WTC11 (cell line): ENCODE measurements around the gene EYA2. TPM values are rescaled to one million over a fixed set of nuclear protein-coding genes. Genes with fewer than 3 reads are reported as not detected.

Experiments
- ATAC-seq: fragments of 200-7000 bp; cut with Tn5 transposase; 2 replicates; pipeline ENCODE4 v1.10.0; 2021; ENCODE audit warnings: mild to moderate bottlenecking, moderate library complexity
- CTCF ChIA-PET: fragments of 300-600 bp; sonication (Branson Sonifier 250); formaldehyde crosslinking; loops from one replicate; lab custom pipeline; 2021; ENCODE audit warnings: antibody characterized with exemption; lab: Charles Lee
- POLR2A ChIA-PET: fragments of 350-600 bp; sonication (Branson Sonifier 250); formaldehyde crosslinking; loops from one replicate; lab custom pipeline; 2021; ENCODE audit warnings: antibody characterized with exemption; lab: Charles Lee
- DNase-seq: peaks from one replicate; pipeline ENCODE4 v3.0.0; 2021; ENCODE audit warnings: low spot score
- H3K27ac Mint-ChIP-seq: 2 replicates; pipeline ENCODE4 v1.8.0; 2021; ENCODE audit warnings: mixed read lengths
- H3K27me3 Mint-ChIP-seq: 2 replicates; pipeline ENCODE4 v1.8.0; 2021; ENCODE audit warnings: low read depth, mild to moderate bottlenecking, moderate library complexity, mixed read lengths
- H3K36me3 Mint-ChIP-seq: 2 replicates; pipeline ENCODE4 v1.8.0; 2021; ENCODE audit warnings: mixed read lengths
- H3K4me1 Mint-ChIP-seq: 2 replicates; pipeline ENCODE4 v1.8.0; 2022; ENCODE audit warnings: mixed read lengths
- H3K4me3 Mint-ChIP-seq: 2 replicates; pipeline ENCODE4 v1.8.0; 2021; ENCODE audit warnings: mild to moderate bottlenecking, moderate library complexity, mixed read lengths
- H3K9me3 Mint-ChIP-seq: 2 replicates; pipeline ENCODE4 v1.8.0; 2021; ENCODE audit warnings: mixed read lengths
- ATF1 ChIP-seq: sonication (generic); formaldehyde crosslinking; IDR thresholded peaks from 2 replicates; pipeline ENCODE4 v1.8.1; 2023; ENCODE audit warnings: mild to moderate bottlenecking, moderate library complexity, missing genetic modification reagents
- CREB1 ChIP-seq: sonication (generic); formaldehyde crosslinking; IDR thresholded peaks from 2 replicates; pipeline ENCODE4 v1.8.0; 2023; ENCODE audit warnings: mild to moderate bottlenecking, missing genetic modification reagents
- E2F4 ChIP-seq: sonication (generic); formaldehyde crosslinking; IDR thresholded peaks from 2 replicates; pipeline ENCODE4 v1.8.1; 2022; ENCODE audit warnings: low read depth, mild to moderate bottlenecking, moderate library complexity, missing genetic modification reagents, borderline replicate concordance
- ERG ChIP-seq: fragments of 250-450 bp; sonication (Bioruptor Pico); IDR thresholded peaks from 2 replicates; pipeline ENCODE4 v1.8.0; 2021; ENCODE audit warnings: mild to moderate bottlenecking
- FOXK1 ChIP-seq: sonication (generic); formaldehyde crosslinking; IDR thresholded peaks from 2 replicates; pipeline ENCODE4 v1.8.0; 2022; ENCODE audit warnings: mild to moderate bottlenecking, moderate library complexity, missing genetic modification reagents
- GABPB1 ChIP-seq: sonication (generic); formaldehyde crosslinking; IDR thresholded peaks from 2 replicates; pipeline ENCODE4 v1.8.1; 2023; ENCODE audit warnings: mild to moderate bottlenecking, missing genetic modification reagents
- JAZF1 ChIP-seq: fragments of 250-450 bp; sonication (Bioruptor Pico); IDR thresholded peaks from 2 replicates; pipeline ENCODE4 v1.9.0; 2021; ENCODE audit warnings: moderate library complexity, mild to moderate bottlenecking, inconsistent platforms
- MYBL2 ChIP-seq: sonication (generic); formaldehyde crosslinking; IDR thresholded peaks from 2 replicates; pipeline ENCODE4 v1.8.1; 2023; ENCODE audit warnings: mild to moderate bottlenecking, moderate library complexity, missing genetic modification reagents
- NFYB ChIP-seq: sonication (generic); formaldehyde crosslinking; conservative IDR thresholded peaks from 2 replicates; pipeline ENCODE4 v1.8.0; 2022; ENCODE audit warnings: low read depth, missing genetic modification reagents
- NR1H2 ChIP-seq: sonication (generic); formaldehyde crosslinking; IDR thresholded peaks from 2 replicates; pipeline ENCODE4 v1.9.0; 2021; ENCODE audit warnings: mild to moderate bottlenecking, moderate library complexity, missing genetic modification reagents
- NR3C1 ChIP-seq: sonication (generic); formaldehyde crosslinking; conservative IDR thresholded peaks from 2 replicates; pipeline ENCODE4 v1.8.1; 2023; ENCODE audit warnings: low read depth, mild to moderate bottlenecking, missing genetic modification reagents
- RELA ChIP-seq: sonication (generic); formaldehyde crosslinking; IDR thresholded peaks from 2 replicates; pipeline ENCODE4 v1.8.1; 2022; ENCODE audit warnings: missing genetic modification reagents, mild to moderate bottlenecking, borderline replicate concordance
- SMAD3 ChIP-seq: sonication (generic); formaldehyde crosslinking; IDR thresholded peaks from 2 replicates; pipeline ENCODE4 v1.8.0; 2022; ENCODE audit warnings: missing genetic modification reagents, mild to moderate bottlenecking, borderline replicate concordance
- SOX15 ChIP-seq: fragments of 250-450 bp; sonication (Bioruptor Pico); IDR thresholded peaks from 2 replicates; pipeline ENCODE4 v1.9.0; 2021; ENCODE audit warnings: mild to moderate bottlenecking
- SP1 ChIP-seq: sonication (generic); formaldehyde crosslinking; conservative IDR thresholded peaks from 2 replicates; pipeline ENCODE4 v1.8.1; 2022; ENCODE audit warnings: missing genetic modification reagents
- TEAD1 ChIP-seq: sonication (generic); formaldehyde crosslinking; IDR thresholded peaks from 2 replicates; pipeline ENCODE4 v1.8.0; 2022; ENCODE audit warnings: mild to moderate bottlenecking, missing genetic modification reagents
- TP53 ChIP-seq: sonication (generic); formaldehyde crosslinking; IDR thresholded peaks from 2 replicates; pipeline ENCODE4 v1.8.1; 2023; ENCODE audit warnings: mild to moderate bottlenecking, missing genetic modification reagents
- ZNF416 ChIP-seq: fragments of 250-450 bp; sonication (Bioruptor Pico); IDR thresholded peaks from 2 replicates; pipeline ENCODE4 v1.9.0; 2021; ENCODE audit warnings: mild to moderate bottlenecking, inconsistent platforms
- ZNF671 ChIP-seq: fragments of 250-450 bp; sonication (Bioruptor Pico); IDR thresholded peaks from 2 replicates; pipeline ENCODE4 v1.8.0; 2021; ENCODE audit warnings: mild to moderate bottlenecking
- total RNA-seq: library from RNA; stranded (reverse); gene quantifications from 3 replicates; pipeline ENCODE4 v1.2.3, GENCODE V29; 2021
- TF ChIP-seq, protein P1 (sequence below): sonication (generic); formaldehyde crosslinking; IDR thresholded peaks from 2 replicates; pipeline ENCODE4 v1.8.1; 2022; ENCODE audit warnings: mild to moderate bottlenecking, moderate library complexity, missing genetic modification reagents
- TF ChIP-seq, protein P2 (sequence below): fragments of 250-450 bp; sonication (Bioruptor Pico); IDR thresholded peaks from 2 replicates; pipeline ENCODE4 v1.9.0; 2021; ENCODE audit warnings: mild to moderate bottlenecking, borderline replicate concordance
- TF ChIP-seq, protein P3 (sequence below): sonication (generic); formaldehyde crosslinking; IDR thresholded peaks from 2 replicates; pipeline ENCODE4 v1.8.0; 2022; ENCODE audit warnings: mild to moderate bottlenecking, missing genetic modification reagents
- TF ChIP-seq, protein P4 (sequence below): sonication (generic); formaldehyde crosslinking; IDR thresholded peaks from 2 replicates; pipeline ENCODE4 v1.8.1; 2022; ENCODE audit warnings: low read depth, missing genetic modification reagents, borderline replicate concordance
- TF ChIP-seq, protein P5 (sequence below): sonication (generic); formaldehyde crosslinking; conservative IDR thresholded peaks from 2 replicates; pipeline ENCODE4 v1.8.1; 2022; ENCODE audit warnings: mild to moderate bottlenecking, missing genetic modification reagents

EYA2 gene
- total RNA-seq, 1 experiment from 2014 or later = 1.5 TPM

DNA sequence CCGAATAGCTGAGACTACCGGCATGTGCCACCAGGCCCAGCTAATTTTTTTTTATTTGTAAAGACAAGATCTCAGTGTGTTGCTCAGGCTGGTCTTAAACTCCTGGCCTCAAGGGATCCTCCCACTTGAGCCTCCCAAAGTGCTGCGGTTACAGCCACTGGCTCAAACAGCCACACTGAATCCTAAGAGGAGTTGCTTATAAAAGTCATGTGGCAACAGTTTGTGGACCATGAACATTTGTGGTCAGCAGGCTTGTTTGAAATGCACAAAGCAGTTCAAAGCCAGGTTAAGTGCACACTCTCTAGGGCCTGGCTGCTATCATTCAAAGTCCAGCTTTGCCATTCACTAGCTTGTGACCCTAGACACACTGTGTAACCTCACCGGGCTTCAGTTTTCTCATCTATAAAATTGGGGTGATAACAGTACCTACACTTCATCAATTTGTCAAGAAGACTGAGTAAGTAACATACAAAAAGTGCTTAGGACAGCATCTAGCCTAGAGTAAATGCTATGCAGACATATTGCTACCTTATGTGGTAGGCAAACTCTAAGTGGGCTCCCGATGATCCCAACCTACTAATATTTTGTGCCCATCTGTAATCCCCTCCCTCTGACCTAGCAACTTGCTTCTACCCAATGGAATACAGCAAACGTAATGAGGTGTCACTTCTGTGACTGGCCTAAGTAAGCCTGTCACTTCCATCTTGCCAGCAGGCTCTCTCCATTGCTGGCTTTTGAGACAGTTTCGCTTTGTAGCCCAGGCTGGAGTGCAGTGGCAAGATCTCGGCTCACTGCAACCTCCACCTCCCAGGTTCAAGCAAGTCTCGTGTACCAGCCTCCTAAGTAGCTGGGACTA lies 338.9 kb downstream of the EYA2 start:
- peaks cover 22% of the 10 kb centered on the region for H3K4me1 Mint-ChIP-seq
- ATAC-seq = no peak
- POLR2A ChIA-PET = interaction anchor here (0.7 to 0.9 kb wide), 2 partner anchors 22 to 48 kb away, joined by 5 to 8 read pairs; no protein-coding TSS in a partner anchor
- no peaks in the 10 kb centered on the region for H3K27me3 Mint-ChIP-seq
- no peak overlapping the region for H3K4me3 Mint-ChIP-seq
- H3K27ac Mint-ChIP-seq = peak overlapping the region; percentile 72; the same call in 1 of the 2 replicates
- H3K36me3 Mint-ChIP-seq = peaks cover 76% of the 10 kb centered on the region
- H3K9me3 Mint-ChIP-seq = no peaks in the 10 kb centered on the region
- no peak for DNase-seq
- CTCF ChIA-PET = interaction anchor here (3.0 to 3.1 kb wide), 2 partner anchors 28 to 150 kb away, joined by 15 to 17 read pairs; no protein-coding TSS in a partner anchor
- TF ChIP-seq SOX15 = no peak
- TF ChIP-seq JAZF1 (CRISPR knock-in tag) = no peak
- TF ChIP-seq NR3C1 (CRISPR knock-in tag) = no peak
- TF ChIP-seq, protein P1, sequence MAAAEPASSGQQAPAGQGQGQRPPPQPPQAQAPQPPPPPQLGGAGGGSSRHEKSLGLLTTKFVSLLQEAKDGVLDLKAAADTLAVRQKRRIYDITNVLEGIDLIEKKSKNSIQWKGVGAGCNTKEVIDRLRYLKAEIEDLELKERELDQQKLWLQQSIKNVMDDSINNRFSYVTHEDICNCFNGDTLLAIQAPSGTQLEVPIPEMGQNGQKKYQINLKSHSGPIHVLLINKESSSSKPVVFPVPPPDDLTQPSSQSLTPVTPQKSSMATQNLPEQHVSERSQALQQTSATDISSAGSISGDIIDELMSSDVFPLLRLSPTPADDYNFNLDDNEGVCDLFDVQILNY = no peak
- TF ChIP-seq TP53 (CRISPR knock-in tag) = no peak
- no peak for TF ChIP-seq NR1H2
- peak; percentile 63; the same call in 1 of the 2 replicates for TF ChIP-seq GABPB1 (CRISPR knock-in tag)
- TF ChIP-seq, protein P2, sequence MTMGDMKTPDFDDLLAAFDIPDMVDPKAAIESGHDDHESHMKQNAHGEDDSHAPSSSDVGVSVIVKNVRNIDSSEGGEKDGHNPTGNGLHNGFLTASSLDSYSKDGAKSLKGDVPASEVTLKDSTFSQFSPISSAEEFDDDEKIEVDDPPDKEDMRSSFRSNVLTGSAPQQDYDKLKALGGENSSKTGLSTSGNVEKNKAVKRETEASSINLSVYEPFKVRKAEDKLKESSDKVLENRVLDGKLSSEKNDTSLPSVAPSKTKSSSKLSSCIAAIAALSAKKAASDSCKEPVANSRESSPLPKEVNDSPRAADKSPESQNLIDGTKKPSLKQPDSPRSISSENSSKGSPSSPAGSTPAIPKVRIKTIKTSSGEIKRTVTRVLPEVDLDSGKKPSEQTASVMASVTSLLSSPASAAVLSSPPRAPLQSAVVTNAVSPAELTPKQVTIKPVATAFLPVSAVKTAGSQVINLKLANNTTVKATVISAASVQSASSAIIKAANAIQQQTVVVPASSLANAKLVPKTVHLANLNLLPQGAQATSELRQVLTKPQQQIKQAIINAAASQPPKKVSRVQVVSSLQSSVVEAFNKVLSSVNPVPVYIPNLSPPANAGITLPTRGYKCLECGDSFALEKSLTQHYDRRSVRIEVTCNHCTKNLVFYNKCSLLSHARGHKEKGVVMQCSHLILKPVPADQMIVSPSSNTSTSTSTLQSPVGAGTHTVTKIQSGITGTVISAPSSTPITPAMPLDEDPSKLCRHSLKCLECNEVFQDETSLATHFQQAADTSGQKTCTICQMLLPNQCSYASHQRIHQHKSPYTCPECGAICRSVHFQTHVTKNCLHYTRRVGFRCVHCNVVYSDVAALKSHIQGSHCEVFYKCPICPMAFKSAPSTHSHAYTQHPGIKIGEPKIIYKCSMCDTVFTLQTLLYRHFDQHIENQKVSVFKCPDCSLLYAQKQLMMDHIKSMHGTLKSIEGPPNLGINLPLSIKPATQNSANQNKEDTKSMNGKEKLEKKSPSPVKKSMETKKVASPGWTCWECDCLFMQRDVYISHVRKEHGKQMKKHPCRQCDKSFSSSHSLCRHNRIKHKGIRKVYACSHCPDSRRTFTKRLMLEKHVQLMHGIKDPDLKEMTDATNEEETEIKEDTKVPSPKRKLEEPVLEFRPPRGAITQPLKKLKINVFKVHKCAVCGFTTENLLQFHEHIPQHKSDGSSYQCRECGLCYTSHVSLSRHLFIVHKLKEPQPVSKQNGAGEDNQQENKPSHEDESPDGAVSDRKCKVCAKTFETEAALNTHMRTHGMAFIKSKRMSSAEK = no peak

DNA sequence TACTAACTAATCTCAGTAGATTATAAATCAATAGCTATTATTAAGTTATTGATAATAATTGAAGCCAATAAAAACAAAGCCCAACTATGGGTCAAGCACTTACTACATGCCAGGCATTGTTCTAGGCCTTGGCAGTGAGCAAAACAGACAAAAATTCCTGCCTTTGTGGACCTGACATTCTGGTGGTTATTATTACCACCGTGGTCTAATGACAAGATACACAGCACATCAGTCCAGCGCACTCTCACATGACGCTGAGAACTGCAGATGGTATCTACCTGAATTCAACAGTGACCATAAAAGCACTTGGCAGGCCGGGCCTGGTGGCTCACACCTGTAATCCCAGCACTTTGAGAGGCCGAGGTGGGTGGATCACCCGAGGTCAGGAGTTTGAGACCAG lies 340.5 kb downstream of the EYA2 start:
- no peaks in the 10 kb centered on the region for H3K27me3 Mint-ChIP-seq
- no peak for ATAC-seq
- H3K27ac Mint-ChIP-seq = no peak overlapping the region
- DNase-seq = no peak
- peaks cover 75% of the 10 kb centered on the region for H3K36me3 Mint-ChIP-seq
- H3K4me1 Mint-ChIP-seq = peaks cover 22% of the 10 kb centered on the region
- no peak overlapping the region for H3K4me3 Mint-ChIP-seq
- ChIA-PET CTCF (interaction anchor here (3.0 kb wide), 1 partner anchor 149 kb away, joined by 17 read pairs; no protein-coding TSS in a partner anchor), POLR2A (no interaction called here)
- H3K9me3 Mint-ChIP-seq = no peaks in the 10 kb centered on the region
- TF ChIP-seq JAZF1 (CRISPR knock-in tag) (no peak), SMAD3 (CRISPR knock-in tag) (no peak), ATF1 (CRISPR knock-in tag) (no peak), ZNF416 (no peak), FOXK1 (no peak), TEAD1 (CRISPR knock-in tag) (no peak), SOX15 (no peak), ZNF671 (no peak), ERG (CRISPR knock-in tag) (no peak), CREB1 (CRISPR knock-in tag) (no peak), RELA (CRISPR knock-in tag) (no peak), MYBL2 (CRISPR knock-in tag) (no peak), E2F4 (CRISPR knock-in tag) (no peak), NFYB (CRISPR knock-in tag) (no peak), SP1 (CRISPR knock-in tag) (no peak)
- TF ChIP-seq, protein P3, sequence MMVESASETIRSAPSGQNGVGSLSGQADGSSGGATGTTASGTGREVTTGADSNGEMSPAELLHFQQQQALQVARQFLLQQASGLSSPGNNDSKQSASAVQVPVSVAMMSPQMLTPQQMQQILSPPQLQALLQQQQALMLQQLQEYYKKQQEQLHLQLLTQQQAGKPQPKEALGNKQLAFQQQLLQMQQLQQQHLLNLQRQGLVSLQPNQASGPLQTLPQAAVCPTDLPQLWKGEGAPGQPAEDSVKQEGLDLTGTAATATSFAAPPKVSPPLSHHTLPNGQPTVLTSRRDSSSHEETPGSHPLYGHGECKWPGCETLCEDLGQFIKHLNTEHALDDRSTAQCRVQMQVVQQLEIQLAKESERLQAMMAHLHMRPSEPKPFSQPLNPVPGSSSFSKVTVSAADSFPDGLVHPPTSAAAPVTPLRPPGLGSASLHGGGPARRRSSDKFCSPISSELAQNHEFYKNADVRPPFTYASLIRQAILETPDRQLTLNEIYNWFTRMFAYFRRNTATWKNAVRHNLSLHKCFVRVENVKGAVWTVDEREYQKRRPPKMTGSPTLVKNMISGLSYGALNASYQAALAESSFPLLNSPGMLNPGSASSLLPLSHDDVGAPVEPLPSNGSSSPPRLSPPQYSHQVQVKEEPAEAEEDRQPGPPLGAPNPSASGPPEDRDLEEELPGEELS (CRISPR knock-in tag) = no peak
- TF ChIP-seq, protein P4, sequence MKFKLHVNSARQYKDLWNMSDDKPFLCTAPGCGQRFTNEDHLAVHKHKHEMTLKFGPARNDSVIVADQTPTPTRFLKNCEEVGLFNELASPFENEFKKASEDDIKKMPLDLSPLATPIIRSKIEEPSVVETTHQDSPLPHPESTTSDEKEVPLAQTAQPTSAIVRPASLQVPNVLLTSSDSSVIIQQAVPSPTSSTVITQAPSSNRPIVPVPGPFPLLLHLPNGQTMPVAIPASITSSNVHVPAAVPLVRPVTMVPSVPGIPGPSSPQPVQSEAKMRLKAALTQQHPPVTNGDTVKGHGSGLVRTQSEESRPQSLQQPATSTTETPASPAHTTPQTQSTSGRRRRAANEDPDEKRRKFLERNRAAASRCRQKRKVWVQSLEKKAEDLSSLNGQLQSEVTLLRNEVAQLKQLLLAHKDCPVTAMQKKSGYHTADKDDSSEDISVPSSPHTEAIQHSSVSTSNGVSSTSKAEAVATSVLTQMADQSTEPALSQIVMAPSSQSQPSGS (CRISPR knock-in tag) = no peak
- TF ChIP-seq, protein P5, sequence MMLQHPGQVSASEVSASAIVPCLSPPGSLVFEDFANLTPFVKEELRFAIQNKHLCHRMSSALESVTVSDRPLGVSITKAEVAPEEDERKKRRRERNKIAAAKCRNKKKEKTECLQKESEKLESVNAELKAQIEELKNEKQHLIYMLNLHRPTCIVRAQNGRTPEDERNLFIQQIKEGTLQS (CRISPR knock-in tag) = no peak
